CD14-positive monocyte (primary cell): ENCODE measurements around the gene MRPL23. TPM values are rescaled to one million over a fixed set of nuclear protein-coding genes. Genes with fewer than 3 reads are reported as not detected.

Experiments
- DNase-seq, 3 donors: peaks; one replicate each; pipeline ENCODE4 v3.0.0-alpha.2; 2011 to 2022
- H2AFZ ChIP-seq: 2 replicates; pipeline ENCODE4 v1.6.0; 2012; ENCODE audit warnings: mild to moderate bottlenecking, low read depth, low read length, inconsistent platforms; ENCODE audit not compliant: insufficient read depth, poor library complexity, severe bottlenecking
- H3K27ac ChIP-seq, 2 donors: 1 replicate in 1 of 2; 2 replicates in 1 of 2; pipeline ENCODE4 v1.5.1; 2012 to 2013; ENCODE audit warnings: low read length in 2 of 2, control low read depth in 1 of 2, inconsistent platforms in 1 of 2, low read depth in 1 of 2, mild to moderate bottlenecking in 1 of 2
- H3K27me3 ChIP-seq, 2 donors: one replicate each; pipeline versions ENCODE4 v1.6.0 to v1.6.1; 2011 to 2013; ENCODE audit warnings: low read length in 2 of 2; ENCODE audit not compliant: control insufficient read depth in 2 of 2, insufficient read depth in 2 of 2
- H3K36me3 ChIP-seq, 2 donors: replicated peaks in 1 of 2; 1 replicate in 1 of 2; 2 replicates in 1 of 2; pipeline versions ENCODE4 v1.5.1 to v1.6.1; 2012 to 2013; ENCODE audit warnings: low read length in 2 of 2, control low read depth in 1 of 2, inconsistent platforms in 1 of 2, mild to moderate bottlenecking in 1 of 2; ENCODE audit not compliant: insufficient read depth in 2 of 2, control insufficient read depth in 1 of 2
- H3K4me1 ChIP-seq, 2 donors: 1 replicate in 1 of 2; 2 replicates in 1 of 2; pipeline versions ENCODE4 v1.5.1 to v1.6.1; 2012 to 2013; ENCODE audit warnings: low read length in 2 of 2, control low read depth in 1 of 2, inconsistent platforms in 1 of 2, mild to moderate bottlenecking in 1 of 2, moderate library complexity in 1 of 2; ENCODE audit not compliant: insufficient read depth in 2 of 2, control insufficient read depth in 1 of 2
- H3K4me2 ChIP-seq: replicated peaks from 2 replicates; pipeline ENCODE3; 2012; ENCODE audit warnings: low read length, moderate library complexity, mild to moderate bottlenecking; ENCODE audit not compliant: poor library complexity, severe bottlenecking; ENCODE audit errors: extremely low read depth
- H3K4me3 ChIP-seq, 3 experiments: fragments of 200-600 bp in 1 of 3; sonication (generic) in 1 of 3; replicated peaks in 1 of 3; 1 replicate in 2 of 3; 2 replicates in 1 of 3; pipeline ENCODE4 v1.5.1; 2011 to 2013; ENCODE audit warnings: low read length in 3 of 3, mild to moderate bottlenecking in 3 of 3, control low read depth in 2 of 3, low read depth in 2 of 3, inconsistent platforms in 1 of 3, moderate library complexity in 1 of 3
- H3K79me2 ChIP-seq: 2 replicates; pipeline ENCODE4 v1.6.0; 2012; ENCODE audit warnings: mild to moderate bottlenecking, control low read depth, inconsistent platforms, low read length, moderate library complexity; ENCODE audit not compliant: insufficient read depth
- H3K9ac ChIP-seq: 2 replicates; pipeline ENCODE4 v1.6.0; 2017; ENCODE audit warnings: low read length, mild to moderate bottlenecking; ENCODE audit not compliant: insufficient read depth, poor library complexity, severe bottlenecking
- H3K9me3 ChIP-seq, 2 donors: replicated peaks in 1 of 2; 1 replicate in 1 of 2; 2 replicates in 1 of 2; pipeline versions ENCODE4 v1.5.1 to v1.6.1; 2012 to 2013; ENCODE audit warnings: low read length in 2 of 2, control low read depth in 1 of 2; ENCODE audit not compliant: control insufficient read depth in 1 of 2, insufficient read depth in 1 of 2
- H4K20me1 ChIP-seq: 2 replicates; pipeline ENCODE4 v1.6.0; 2012; ENCODE audit warnings: mild to moderate bottlenecking, low read length, control low read depth, moderate library complexity; ENCODE audit not compliant: insufficient read depth
- H3K27ac Mint-ChIP-seq, 7 donors: one replicate each; pipeline ENCODE4 v1.8.0; 2020; ENCODE audit warnings: mild to moderate bottlenecking in 7 of 7, mixed read lengths in 7 of 7, moderate library complexity in 6 of 7, inconsistent platforms in 2 of 7
- H3K27me3 Mint-ChIP-seq, 3 donors: one replicate each; pipeline ENCODE4 v1.8.0; 2021 to 2022; ENCODE audit warnings: low read depth in 3 of 3, mild to moderate bottlenecking in 3 of 3, mixed read lengths in 3 of 3, moderate library complexity in 3 of 3, inconsistent platforms in 1 of 3
- H3K36me3 Mint-ChIP-seq, 2 donors: one replicate each; pipeline ENCODE4 v1.8.0; 2020; ENCODE audit warnings: mixed read lengths in 2 of 2, inconsistent platforms in 1 of 2, mild to moderate bottlenecking in 1 of 2
- H3K4me1 Mint-ChIP-seq: one replicate; pipeline ENCODE4 v1.8.0; 2020; ENCODE audit warnings: mild to moderate bottlenecking, mixed read lengths
- H3K4me3 Mint-ChIP-seq, 2 donors: one replicate each; pipeline ENCODE4 v1.8.0; 2020; ENCODE audit warnings: mild to moderate bottlenecking in 2 of 2, mixed read lengths in 2 of 2, moderate library complexity in 1 of 2
- H3K9me3 Mint-ChIP-seq, 7 donors: one replicate each; pipeline ENCODE4 v1.8.0; 2020 to 2022; ENCODE audit warnings: mixed read lengths in 7 of 7, mild to moderate bottlenecking in 6 of 7, moderate library complexity in 6 of 7, inconsistent platforms in 2 of 7
- WGBS: methylation state at CpG from one replicate; pipeline ENCODE4 v1.1.5; 2013; ENCODE audit warnings: missing lambda C conversion rate; ENCODE audit not compliant: insufficient coverage; 5-methylcytosine and 5-hydroxymethylcytosine counted together
- intact Hi-C, 2 donors: fragments of 100-400 bp; cut with micrococcal nuclease; formaldehyde crosslinking; loops; one replicate each; pipeline versions ENCODE4 v1.15.0 to v1.15.1; 2023
- polyA plus RNA-seq, 3 donors: library from polyadenylated mRNA; depleted of rRNA in 1 of 3; unstranded in 2 of 3; stranded (reverse) in 1 of 3; fragments of 300-500 nt in 2 of 3; fragments of >200 nt in 1 of 3; fragmentation: Illumina TruSeq in 2 of 3; gene quantifications; 1 replicate in 2 of 3; 2 replicates in 1 of 3; pipeline ENCODE4 v1.2.3, GENCODE V29; 2012 to 2021
- TF ChIP-seq, protein P1 (sequence below): fragments of 200-600 bp; IDR thresholded peaks from one replicate; pipeline ENCODE4 v1.8.0; 2022; ENCODE audit warnings: antibody characterized with exemption, mild to moderate bottlenecking

Gene MRPL23
- polyA plus RNA-seq, 3 donors: 19.3 to 109 (median 51.1) TPM

DNA sequence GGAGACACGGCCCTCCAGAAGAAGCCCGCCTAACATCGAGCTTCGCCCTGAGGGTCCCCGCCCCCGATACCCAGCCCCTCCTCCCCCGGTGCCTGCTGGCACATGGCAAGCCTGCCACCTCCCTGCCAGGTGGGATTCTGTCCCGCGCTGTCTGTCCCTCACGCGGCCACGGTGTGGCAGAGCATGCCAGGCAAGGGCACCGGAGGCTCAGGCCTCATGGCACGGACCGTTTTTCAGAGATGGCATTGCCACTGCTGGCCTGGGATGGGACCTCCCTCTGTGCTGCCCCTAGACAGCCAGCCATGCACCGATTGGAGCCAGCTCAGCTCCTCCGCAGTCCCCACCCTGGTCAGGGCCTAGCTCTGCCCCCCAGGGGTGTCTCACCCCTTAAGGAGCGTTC, 19.4 kb downstream of the MRPL23 start:
- Histone ChIP-seq H3K27me3 (no peaks in the 10 kb centered on the region), H3K79me2 (no peaks in the 10 kb centered on the region), H3K36me3 (no peaks in the 10 kb centered on the region), H3K4me2 (no peak overlapping the region), H3K27ac (no peak overlapping the region), H4K20me1 (no peaks in the 10 kb centered on the region), H2AFZ (no peak overlapping the region), H3K9me3 (no peaks in the 10 kb centered on the region), H3K4me1 (no peaks in the 10 kb centered on the region), H3K4me3 (no peak overlapping the region), H3K9ac (no peak overlapping the region)
- DNase-seq: no peak
- Mint-ChIP-seq H3K36me3 (no peaks in the 10 kb centered on the region), H3K4me3 (no peak overlapping the region), H3K27me3 (peaks cover 0 to 2% (median 0%) of the 10 kb centered on the region in 3 donors), H3K4me1 (no peaks in the 10 kb centered on the region), H3K9me3 (no peaks in the 10 kb centered on the region), H3K27ac (no peak overlapping the region)
- intact Hi-C loops: no loop called here
- TF ChIP-seq, protein P1, sequence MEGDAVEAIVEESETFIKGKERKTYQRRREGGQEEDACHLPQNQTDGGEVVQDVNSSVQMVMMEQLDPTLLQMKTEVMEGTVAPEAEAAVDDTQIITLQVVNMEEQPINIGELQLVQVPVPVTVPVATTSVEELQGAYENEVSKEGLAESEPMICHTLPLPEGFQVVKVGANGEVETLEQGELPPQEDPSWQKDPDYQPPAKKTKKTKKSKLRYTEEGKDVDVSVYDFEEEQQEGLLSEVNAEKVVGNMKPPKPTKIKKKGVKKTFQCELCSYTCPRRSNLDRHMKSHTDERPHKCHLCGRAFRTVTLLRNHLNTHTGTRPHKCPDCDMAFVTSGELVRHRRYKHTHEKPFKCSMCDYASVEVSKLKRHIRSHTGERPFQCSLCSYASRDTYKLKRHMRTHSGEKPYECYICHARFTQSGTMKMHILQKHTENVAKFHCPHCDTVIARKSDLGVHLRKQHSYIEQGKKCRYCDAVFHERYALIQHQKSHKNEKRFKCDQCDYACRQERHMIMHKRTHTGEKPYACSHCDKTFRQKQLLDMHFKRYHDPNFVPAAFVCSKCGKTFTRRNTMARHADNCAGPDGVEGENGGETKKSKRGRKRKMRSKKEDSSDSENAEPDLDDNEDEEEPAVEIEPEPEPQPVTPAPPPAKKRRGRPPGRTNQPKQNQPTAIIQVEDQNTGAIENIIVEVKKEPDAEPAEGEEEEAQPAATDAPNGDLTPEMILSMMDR: no peak
- no CpG with 5 or more reads among the region's 18 CpGs for WGBS

DNA sequence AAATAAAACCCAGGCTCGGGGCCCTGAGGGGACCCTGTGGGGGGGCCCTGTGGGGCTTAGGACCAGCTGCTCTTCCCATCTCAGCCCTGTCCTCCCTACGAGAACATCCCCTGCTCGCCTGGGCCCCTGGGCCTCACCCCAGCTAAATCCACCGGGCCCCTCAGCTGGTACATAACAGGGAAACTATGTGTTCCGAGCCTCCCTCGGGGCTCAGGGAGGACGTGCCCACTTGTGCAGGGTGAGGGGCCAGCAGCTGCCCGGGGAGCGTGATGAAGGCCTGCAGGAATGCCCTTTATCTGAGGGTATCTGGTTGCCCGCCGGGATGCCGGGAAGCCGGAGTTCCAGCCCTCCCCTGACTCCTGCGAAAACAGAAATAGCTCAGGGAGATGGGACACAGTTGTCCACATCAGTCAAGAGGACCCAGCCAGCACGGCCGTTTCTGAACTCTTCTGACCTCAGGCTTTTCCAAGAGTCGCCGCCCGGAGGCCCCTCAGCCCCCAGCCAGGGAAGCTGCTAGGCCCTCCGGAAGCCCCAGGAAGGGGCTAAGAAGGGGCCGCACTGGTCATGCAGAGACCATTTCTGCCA, 20.6 kb downstream of the MRPL23 start:
- Histone ChIP-seq H3K9me3 (no peaks in the 10 kb centered on the region), H3K36me3 (no peaks in the 10 kb centered on the region), H4K20me1 (no peaks in the 10 kb centered on the region), H3K4me1 (no peaks in the 10 kb centered on the region), H3K79me2 (no peaks in the 10 kb centered on the region), H3K9ac (no peak overlapping the region), H3K4me3 (no peak overlapping the region), H3K27me3 (no peaks in the 10 kb centered on the region), H3K27ac (no peak overlapping the region), H3K4me2 (no peak overlapping the region), H2AFZ (no peak overlapping the region)
- TF ChIP-seq, protein P1: no peak
- no peaks in the 10 kb centered on the region for H3K4me1 Mint-ChIP-seq
- intact Hi-C loops: no loop called here
- H3K9me3 Mint-ChIP-seq: no peaks in the 10 kb centered on the region
- DNase-seq: no peak
- H3K4me3 Mint-ChIP-seq: no peak overlapping the region
- no CpG with 5 or more reads among the region's 21 CpGs for WGBS
- H3K27me3 Mint-ChIP-seq: peaks cover 0 to 2% (median 0%) of the 10 kb centered on the region in 3 donors
- H3K36me3 Mint-ChIP-seq: no peaks in the 10 kb centered on the region
- H3K27ac Mint-ChIP-seq: no peak overlapping the region
